Esophagus squamous epithelium (tissue), 4 donors: Measurements from ENCODE around the gene RFTN1.

Experiments
- POLR2A ChIP-seq, 4 donors: fragments of 450-650 bp; IDR thresholded peaks; one replicate each; pipeline ENCODE4 v1.6.1; 2017; ENCODE audit warnings: antibody characterized with exemption in 4 of 4, mild to moderate bottlenecking in 4 of 4, moderate library complexity in 3 of 4
- TF ChIP-seq, protein P1 (sequence below), 6 experiments: fragments of 450-650 bp in 4 of 6; fragments of 200-600 bp in 2 of 6; sonication (generic) in 2 of 6; IDR thresholded peaks; one replicate each; pipeline ENCODE4 v1.5.1; 2016 to 2019; ENCODE audit warnings: antibody characterized with exemption in 6 of 6, mild to moderate bottlenecking in 4 of 6, moderate library complexity in 4 of 6

- TF ChIP-seq, protein P1, sequence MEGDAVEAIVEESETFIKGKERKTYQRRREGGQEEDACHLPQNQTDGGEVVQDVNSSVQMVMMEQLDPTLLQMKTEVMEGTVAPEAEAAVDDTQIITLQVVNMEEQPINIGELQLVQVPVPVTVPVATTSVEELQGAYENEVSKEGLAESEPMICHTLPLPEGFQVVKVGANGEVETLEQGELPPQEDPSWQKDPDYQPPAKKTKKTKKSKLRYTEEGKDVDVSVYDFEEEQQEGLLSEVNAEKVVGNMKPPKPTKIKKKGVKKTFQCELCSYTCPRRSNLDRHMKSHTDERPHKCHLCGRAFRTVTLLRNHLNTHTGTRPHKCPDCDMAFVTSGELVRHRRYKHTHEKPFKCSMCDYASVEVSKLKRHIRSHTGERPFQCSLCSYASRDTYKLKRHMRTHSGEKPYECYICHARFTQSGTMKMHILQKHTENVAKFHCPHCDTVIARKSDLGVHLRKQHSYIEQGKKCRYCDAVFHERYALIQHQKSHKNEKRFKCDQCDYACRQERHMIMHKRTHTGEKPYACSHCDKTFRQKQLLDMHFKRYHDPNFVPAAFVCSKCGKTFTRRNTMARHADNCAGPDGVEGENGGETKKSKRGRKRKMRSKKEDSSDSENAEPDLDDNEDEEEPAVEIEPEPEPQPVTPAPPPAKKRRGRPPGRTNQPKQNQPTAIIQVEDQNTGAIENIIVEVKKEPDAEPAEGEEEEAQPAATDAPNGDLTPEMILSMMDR (IDR thresholded peaks at IDR 0.05) = no peak
- no peak for TF ChIP-seq POLR2A (IDR thresholded peaks at IDR 0.05)
Observed at GRCh38 chr3:16369276-16369675, 144.2 kb downstream of the RFTN1 start.
